ENCODE results near the gene PISD. TPM values are rescaled to one million over a fixed set of nuclear protein-coding genes. Genes with fewer than 3 reads are reported as not detected.
A peak's percentile ranks its signal among the peaks of the same experiment; 100 is the strongest.
"Not testable (repeated sequence)": the region's sequence is repeated elsewhere in the genome, so short reads cannot be mapped to it uniquely, and the experiment has no call there.

The PISD gene
- total and polyA plus RNA-seq, 10 donors: 27.6 to 108 (median 65.0) TPM

- Histone ChIP-seq H3K27me3 (replicated peaks in 1 of 7) (no peaks in the 10 kb centered on the region), H3K36me3 (no peaks in the 10 kb centered on the region), H3K9me3 (no peaks in the 10 kb centered on the region), H3K4me3 (peak overlapping the region; percentile 96 to 100 (median 99)), H3K27ac (peak overlapping the region; percentile 58 to 87 (median 78)), H3K4me1 (peaks cover 8 to 50% (median 32%) of the 10 kb centered on the region in 6 donors)
- no peak for DNase-seq
- WGBS, 5 donors: 52 to 66% (median 64%) methylated on average over 8 of the region's 8 CpGs
- intact Hi-C loops (cut with DNase I; ENCODE audit: low total_unique reads): loop anchor here (10.0 kb wide), 2 partner anchors 82 to 312 kb away; no protein-coding TSS in a partner anchor
- TF ChIP-seq POLR2A (IDR thresholded peaks at IDR 0.05) (no peak), CTCF (IDR thresholded peaks at IDR 0.05 in 8 of 11, conservative IDR thresholded peaks at IDR 0.05 in 3 of 11) (no peak)
These were observed 638 bp upstream of the PISD start for GRCh38 chr22:31662668-31663037.

- not testable (repeated sequence) for DNase-seq; H3K9me3 ChIP-seq; H3K36me3 ChIP-seq; H3K27me3 ChIP-seq (replicated peaks in 1 of 7)
- peaks cover 8 to 47% (median 32%) of the 10 kb centered on the region in 6 donors for H3K4me1 ChIP-seq
- 46 to 79% (median 64%) methylated on average over 10 of the region's 10 CpGs for WGBS, 5 donors
- H3K27ac ChIP-seq: peak overlapping the region in 1 of 8 donors; percentile 87
- intact Hi-C loops (cut with DNase I; ENCODE audit: low total_unique reads): loop anchor here (10.0 kb wide), 2 partner anchors 84 to 314 kb away; no protein-coding TSS in a partner anchor
- H3K4me3 ChIP-seq: peak overlapping the region; percentile 96 to 100 (median 99)
These were observed 1.1 kb downstream of the PISD start for GRCh38 chr22:31660860-31661341.

- no peak overlapping the region for H3K27ac ChIP-seq
- H3K4me1 ChIP-seq: peaks cover 8 to 49% (median 30%) of the 10 kb centered on the region in 6 donors
- peaks cover 0 to 8% (median 0%) of the 10 kb centered on the region in 6 donors for H3K36me3 ChIP-seq
- intact Hi-C loops (cut with DNase I; ENCODE audit: low total_unique reads): no loop called here
- no peaks in the 10 kb centered on the region for H3K27me3 ChIP-seq (replicated peaks in 1 of 7)
- no peak for DNase-seq
- 80 to 89% (median 88%) methylated on average over 7 of the region's 7 CpGs for WGBS, 5 donors
- no peaks in the 10 kb centered on the region for H3K9me3 ChIP-seq
- no peak overlapping the region for H3K4me3 ChIP-seq
- TF ChIP-seq POLR2A (IDR thresholded peaks at IDR 0.05) (no peak), CTCF (IDR thresholded peaks at IDR 0.05 in 8 of 11, conservative IDR thresholded peaks at IDR 0.05 in 3 of 11) (no peak), POLR2AphosphoS5 (IDR thresholded peaks at IDR 0.05) (no peak)
These were observed 2.8 kb downstream of the PISD start for GRCh38 chr22:31659246-31659645.

- no peak overlapping the region for H3K27ac ChIP-seq
- peaks cover 0 to 20% (median 1%) of the 10 kb centered on the region in 6 donors for H3K36me3 ChIP-seq
- no peaks in the 10 kb centered on the region for H3K9me3 ChIP-seq
- DNase-seq: no peak
- intact Hi-C loops (cut with DNase I; ENCODE audit: low total_unique reads): no loop called here
- TF ChIP-seq POLR2AphosphoS5 (IDR thresholded peaks at IDR 0.05) (no peak), POLR2A (IDR thresholded peaks at IDR 0.05) (no peak), CTCF (IDR thresholded peaks at IDR 0.05 in 8 of 11, conservative IDR thresholded peaks at IDR 0.05 in 3 of 11) (no peak)
- no peak overlapping the region for H3K4me3 ChIP-seq
- peaks cover 3 to 60% (median 26%) of the 10 kb centered on the region in 6 donors for H3K4me1 ChIP-seq
- 83 to 93% (median 92%) methylated on average over 5 of the region's 5 CpGs for WGBS, 5 donors
- no peaks in the 10 kb centered on the region for H3K27me3 ChIP-seq (replicated peaks in 1 of 7)
These were observed 7.6 kb downstream of the PISD start for GRCh38 chr22:31654408-31654807.
